SU-DHL-6 (cell line): ENCODE data around the gene TMEM127.

Source experiments
- H2AFZ ChIP-seq: fragments of 200-600 bp; sonication (generic); 2 replicates; pipeline ENCODE4 v1.6.1; 2014; ENCODE audit warnings: low read depth, mild to moderate bottlenecking, moderate library complexity, mixed read lengths, antibody characterized with exemption, low read length; ENCODE audit not compliant: severe bottlenecking
- H3F3A ChIP-seq: fragments of 200-600 bp; shearing (Covaris generic); 2 replicates; pipeline ENCODE4 v1.6.0; 2016; ENCODE audit warnings: antibody characterized with exemption, mild to moderate bottlenecking; ENCODE audit not compliant: insufficient read depth
- H3K27ac ChIP-seq: fragments of 200-600 bp; sonication (generic); 2 replicates; pipeline ENCODE4 v1.5.1; 2016; ENCODE audit warnings: low read depth, mild to moderate bottlenecking, low read length, moderate library complexity, mixed read lengths
- H3K27me3 ChIP-seq: fragments of 200-600 bp; sonication (generic), shearing (Covaris generic); 2 replicates; pipeline ENCODE4 v1.6.0; 2014; ENCODE audit warnings: mild to moderate bottlenecking, low read length
- H3K36me3 ChIP-seq: fragments of 200-600 bp; sonication (generic); 2 replicates; pipeline ENCODE4 v1.6.1; 2014; ENCODE audit warnings: mild to moderate bottlenecking, low read length, mixed read lengths
- H3K4me2 ChIP-seq: fragments of 300-600, 200-600 bp; shearing (Covaris generic), sonication (generic); 2 replicates; pipeline ENCODE4 v1.6.0; 2014; ENCODE audit warnings: low read length, low read depth, mild to moderate bottlenecking; ENCODE audit not compliant: poor library complexity, severe bottlenecking
- H3K4me3 ChIP-seq: fragments of 200-600 bp; sonication (generic); 2 replicates; pipeline ENCODE4 v1.5.1; 2014; ENCODE audit warnings: antibody characterized with exemption, low read length, mild to moderate bottlenecking, mixed read lengths; ENCODE audit not compliant: insufficient read depth, poor library complexity, severe bottlenecking
- H3K79me2 ChIP-seq: fragments of 200-600 bp; sonication (generic); 2 replicates; pipeline ENCODE4 v1.6.1; 2014; ENCODE audit warnings: mild to moderate bottlenecking, low read length, moderate library complexity; ENCODE audit not compliant: insufficient read depth
- H3K9ac ChIP-seq: fragments of 200-600 bp; sonication (generic); 2 replicates; pipeline ENCODE4 v1.7.0; 2014; ENCODE audit warnings: mild to moderate bottlenecking, low read length
- H3K9me2 ChIP-seq: fragments of 200-600 bp; sonication (generic); replicated peaks from 2 replicates; pipeline ENCODE4 v1.6.1; 2014; ENCODE audit warnings: low read length; ENCODE audit not compliant: insufficient read depth
- H3K9me3 ChIP-seq: fragments of 200-600 bp; sonication (generic); 2 replicates; pipeline ENCODE4 v1.6.1; 2014; ENCODE audit warnings: low read length, mixed read lengths; ENCODE audit not compliant: insufficient read depth
- H4K20me1 ChIP-seq: fragments of 200-600 bp; sonication (generic); 2 replicates; pipeline ENCODE4 v1.6.1; 2014; ENCODE audit warnings: low read depth, mild to moderate bottlenecking, antibody characterized with exemption, low read length, moderate library complexity, mixed read lengths
- EZH2phosphoT487 ChIP-seq: fragments of 200-600 bp; sonication (generic), shearing (Covaris generic); conservative IDR thresholded peaks from 2 replicates; pipeline ENCODE4 v1.6.1; 2018; ENCODE audit warnings: mild to moderate bottlenecking, antibody characterized with exemption, low read length, moderate library complexity, mixed read lengths
- TF ChIP-seq, protein P1 (sequence below): fragments of 200-600 bp; sonication (generic); IDR thresholded peaks from one replicate; pipeline ENCODE4 v1.5.1; 2017; ENCODE audit warnings: antibody characterized with exemption, mild to moderate bottlenecking, low read length, moderate library complexity; ENCODE audit not compliant: insufficient read depth, poor library complexity, severe bottlenecking

The TMEM127 gene

DNA sequence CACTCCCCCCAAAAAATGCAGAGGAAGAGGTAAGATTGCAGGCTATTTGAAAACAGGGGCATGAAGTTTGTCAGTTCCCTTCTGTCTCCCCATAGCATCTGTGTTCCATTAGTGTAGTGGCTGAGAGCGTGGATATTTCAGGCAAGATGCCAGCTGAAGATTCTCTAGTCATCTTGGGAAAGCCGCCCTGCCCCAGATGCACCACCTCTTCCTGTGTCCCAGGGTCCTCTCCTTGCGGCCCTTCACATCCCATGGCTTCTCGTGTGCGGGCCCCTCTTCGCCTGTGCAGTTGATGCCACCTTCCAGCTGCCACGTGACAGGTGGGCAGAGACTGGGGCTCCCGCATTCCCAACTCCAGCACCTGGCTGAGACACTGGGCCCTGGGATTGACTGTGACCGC lies 16.1 kb downstream of the TMEM127 start:
- TF ChIP-seq EZH2phosphoT487: no peak
- TF ChIP-seq, protein P1, sequence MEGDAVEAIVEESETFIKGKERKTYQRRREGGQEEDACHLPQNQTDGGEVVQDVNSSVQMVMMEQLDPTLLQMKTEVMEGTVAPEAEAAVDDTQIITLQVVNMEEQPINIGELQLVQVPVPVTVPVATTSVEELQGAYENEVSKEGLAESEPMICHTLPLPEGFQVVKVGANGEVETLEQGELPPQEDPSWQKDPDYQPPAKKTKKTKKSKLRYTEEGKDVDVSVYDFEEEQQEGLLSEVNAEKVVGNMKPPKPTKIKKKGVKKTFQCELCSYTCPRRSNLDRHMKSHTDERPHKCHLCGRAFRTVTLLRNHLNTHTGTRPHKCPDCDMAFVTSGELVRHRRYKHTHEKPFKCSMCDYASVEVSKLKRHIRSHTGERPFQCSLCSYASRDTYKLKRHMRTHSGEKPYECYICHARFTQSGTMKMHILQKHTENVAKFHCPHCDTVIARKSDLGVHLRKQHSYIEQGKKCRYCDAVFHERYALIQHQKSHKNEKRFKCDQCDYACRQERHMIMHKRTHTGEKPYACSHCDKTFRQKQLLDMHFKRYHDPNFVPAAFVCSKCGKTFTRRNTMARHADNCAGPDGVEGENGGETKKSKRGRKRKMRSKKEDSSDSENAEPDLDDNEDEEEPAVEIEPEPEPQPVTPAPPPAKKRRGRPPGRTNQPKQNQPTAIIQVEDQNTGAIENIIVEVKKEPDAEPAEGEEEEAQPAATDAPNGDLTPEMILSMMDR: no peak
- no peak overlapping the region for H2AFZ ChIP-seq

DNA sequence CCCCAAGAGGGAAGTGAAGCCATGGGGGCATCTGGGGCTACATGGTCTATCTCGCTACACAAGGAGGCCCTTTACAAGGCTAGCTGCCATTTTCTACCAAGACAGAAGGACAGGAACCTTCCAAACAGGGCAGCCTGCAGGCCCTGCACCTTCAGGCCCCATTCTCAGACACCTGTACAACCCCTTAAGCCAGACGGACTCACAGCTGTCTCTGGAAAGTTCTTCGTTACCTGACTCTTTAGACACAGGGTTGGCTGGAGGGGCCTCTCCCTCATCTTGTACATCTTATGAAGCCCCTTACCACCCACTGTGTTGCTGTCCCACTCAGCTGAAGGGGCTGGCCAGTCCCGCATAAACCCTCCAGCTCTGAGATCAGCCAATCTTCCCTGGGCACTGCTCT lies 17.2 kb downstream of the TMEM127 start:
- H3K9ac ChIP-seq: no peak overlapping the region
- no peaks in the 10 kb centered on the region for H3K27me3 ChIP-seq
- no peaks in the 10 kb centered on the region for H3K9me2 ChIP-seq
- H3K4me3 ChIP-seq: no peak overlapping the region
- H2AFZ ChIP-seq: no peak overlapping the region
- H3K4me2 ChIP-seq: no peak overlapping the region
- H4K20me1 ChIP-seq: no peaks in the 10 kb centered on the region
- H3K27ac ChIP-seq: no peak overlapping the region
- no peaks in the 10 kb centered on the region for H3F3A ChIP-seq
- no peak for TF ChIP-seq EZH2phosphoT487
- TF ChIP-seq, protein P1: no peak
- 0 out of 2 replicates have a peak, but pooled peaks cover 1% of the 10 kb centered on the region for H3K36me3 ChIP-seq
- no peaks in the 10 kb centered on the region for H3K79me2 ChIP-seq
- no peaks in the 10 kb centered on the region for H3K9me3 ChIP-seq

More for the DNA sequence above, 16.1 kb downstream of the TMEM127 start:
- Histone ChIP-seq H3K9me2 (no peaks in the 10 kb centered on the region), H4K20me1 (no peaks in the 10 kb centered on the region), H3K27ac (no peak overlapping the region), H3K4me3 (no peak overlapping the region), H3K27me3 (no peaks in the 10 kb centered on the region), H3K79me2 (no peaks in the 10 kb centered on the region), H3K9ac (no peak overlapping the region), H3K36me3 (0 out of 2 replicates have a peak, but pooled peaks cover 2% of the 10 kb centered on the region), H3F3A (no peaks in the 10 kb centered on the region), H3K4me2 (no peak overlapping the region), H3K9me3 (no peaks in the 10 kb centered on the region)

DNA sequence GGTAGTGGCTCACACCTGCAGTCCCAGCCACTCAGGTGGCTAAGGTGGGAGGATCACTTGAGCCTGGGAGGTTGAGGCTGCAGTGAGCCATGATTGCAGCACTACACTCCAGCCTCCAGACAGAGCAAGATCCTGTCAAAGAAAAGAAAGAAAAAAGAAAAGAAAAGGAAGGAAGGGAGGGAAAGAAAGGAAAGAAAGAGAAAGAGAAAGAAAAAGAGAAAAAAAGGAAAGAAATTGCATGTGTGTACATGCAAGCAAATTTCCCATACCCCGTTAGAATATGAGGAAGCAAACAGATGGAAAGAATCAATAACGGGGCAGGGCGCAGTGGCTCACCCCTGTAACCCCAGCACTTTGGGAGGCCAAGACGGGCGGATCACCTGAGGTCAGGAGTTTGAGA lies 17.9 kb downstream of the TMEM127 start:
- Histone ChIP-seq H2AFZ (no peak overlapping the region), H3K79me2 (no peaks in the 10 kb centered on the region), H3F3A (no peaks in the 10 kb centered on the region), H3K27me3 (no peaks in the 10 kb centered on the region), H3K27ac (no peak overlapping the region), H4K20me1 (no peaks in the 10 kb centered on the region), H3K9ac (no peak overlapping the region), H3K36me3 (no peaks in the 10 kb centered on the region), H3K4me3 (no peak overlapping the region), H3K4me2 (no peak overlapping the region), H3K9me2 (no peaks in the 10 kb centered on the region), H3K9me3 (no peaks in the 10 kb centered on the region)
- TF ChIP-seq, protein P1: no peak
- TF ChIP-seq EZH2phosphoT487: no peak

DNA sequence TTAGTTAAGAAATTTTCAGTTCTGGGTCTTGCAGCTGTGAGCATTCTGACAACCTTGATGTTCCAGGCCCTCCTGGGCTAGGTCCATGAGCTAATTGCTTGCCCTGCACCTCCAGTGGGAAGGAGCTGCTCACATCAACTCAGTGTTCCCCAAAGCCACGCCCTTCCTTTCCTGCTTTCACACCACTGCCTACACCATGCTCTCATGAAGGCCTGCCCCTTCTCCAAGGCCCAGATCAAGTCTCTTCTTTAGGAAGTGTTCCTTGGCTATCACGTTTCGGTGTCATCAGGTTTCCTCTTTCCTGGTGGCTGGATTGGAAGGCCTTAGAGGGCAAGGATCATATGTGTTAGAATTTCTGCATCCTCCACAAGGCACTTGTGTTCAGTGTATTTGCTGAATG lies 18.8 kb downstream of the TMEM127 start:
- Histone ChIP-seq H3K9me2 (no peaks in the 10 kb centered on the region), H3F3A (no peaks in the 10 kb centered on the region), H3K79me2 (no peaks in the 10 kb centered on the region), H4K20me1 (no peaks in the 10 kb centered on the region), H3K36me3 (no peaks in the 10 kb centered on the region), H3K4me2 (no peak overlapping the region), H3K9ac (no peak overlapping the region), H3K9me3 (no peaks in the 10 kb centered on the region), H2AFZ (no peak overlapping the region), H3K4me3 (no peak overlapping the region), H3K27me3 (no peaks in the 10 kb centered on the region), H3K27ac (no peak overlapping the region)
- TF ChIP-seq, protein P1: no peak
- TF ChIP-seq EZH2phosphoT487: no peak
